Anterior cingulate cortex (tissue), 58 donors: ENCODE data around the gene ADH5.
"Not testable (repeated sequence)": the region's sequence is repeated elsewhere in the genome, so short reads cannot be mapped to it uniquely, and the experiment has no call there.

Source experiments
- DNase-seq, 58 donors: peaks; one replicate each; lab custom pipeline; 2025; lab: John Stamatoyannopoulos, UW

Gene ADH5

GRCh38 chr4:99038213-99038612 is 50.4 kb downstream of the ADH5 start:
- DNase-seq = no peak

DNA sequence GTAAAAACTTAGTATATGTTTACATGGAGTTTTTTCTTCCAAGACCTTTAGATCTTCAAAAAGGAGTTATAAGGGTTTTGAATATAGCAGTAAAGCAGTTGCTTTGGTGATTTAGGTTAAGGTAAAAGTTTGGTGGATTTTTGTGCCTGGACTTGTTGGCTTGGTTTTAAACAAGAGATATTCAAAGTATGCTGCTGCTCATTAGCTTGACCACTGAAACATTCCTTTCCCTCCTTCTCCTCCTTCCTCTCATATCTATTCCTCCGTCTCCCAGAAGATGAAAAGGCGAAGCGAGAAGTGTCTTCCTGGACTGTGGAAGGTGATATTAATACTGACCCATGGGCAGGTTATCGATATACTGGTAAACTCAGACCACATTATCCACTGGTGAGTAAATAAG is 54.6 kb downstream of the ADH5 start:
- no peak for DNase-seq

GRCh38 chr4:99029852-99030251 is 58.7 kb downstream of the ADH5 start:
- DNase-seq = no peak

DNA sequence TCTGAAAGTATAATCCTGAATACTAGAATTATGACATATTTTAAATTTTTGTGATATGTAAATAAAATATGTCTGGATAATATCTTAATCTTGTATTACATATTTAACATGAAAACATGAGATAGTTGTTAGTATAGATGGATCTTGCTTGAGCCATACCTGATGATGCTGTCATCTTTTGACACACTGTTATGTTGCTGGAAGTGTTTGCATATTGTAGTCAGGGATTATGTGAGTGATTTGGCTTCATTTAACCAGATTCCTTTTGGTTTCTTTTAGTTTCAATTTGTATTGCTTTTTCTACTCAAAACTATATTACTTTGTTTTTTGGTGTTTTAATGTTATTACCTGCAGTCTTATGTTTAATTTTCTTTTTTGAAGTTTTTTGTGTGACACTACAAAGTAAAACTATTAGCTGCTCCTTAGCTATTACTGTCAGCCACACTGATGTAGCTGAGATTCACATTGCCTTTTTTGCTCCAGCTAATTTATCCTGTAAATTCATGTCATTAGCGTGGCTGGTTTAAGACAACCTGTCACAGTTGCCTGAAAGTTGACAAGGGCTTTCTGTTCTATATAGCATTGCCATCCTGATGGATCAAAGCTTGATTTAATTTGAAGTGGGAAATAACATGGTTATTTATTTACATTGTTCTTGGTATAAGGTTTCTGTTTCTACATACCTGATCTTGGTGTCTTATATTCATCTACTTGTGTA is 59.4 kb downstream of the ADH5 start:
- DNase-seq = no peak

GRCh38 chr4:99028187-99028586 is 60.4 kb downstream of the ADH5 start:
- no peak for DNase-seq

- no peak for DNase-seq
Observed at GRCh38 chr4:99027304-99027703, 61.3 kb downstream of the ADH5 start.

GRCh38 chr4:99025506-99025905 is 63.1 kb downstream of the ADH5 start:
- no peak for DNase-seq

- DNase-seq = no peak
Observed at GRCh38 chr4:99024481-99025275, 63.9 kb downstream of the ADH5 start.

GRCh38 chr4:99023800-99024251 is 64.8 kb downstream of the ADH5 start:
- not testable (repeated sequence) for DNase-seq

GRCh38 chr4:99022566-99022965 is 66.0 kb downstream of the ADH5 start:
- DNase-seq = no peak

- no peak for DNase-seq
Observed at GRCh38 chr4:99021386-99021785, 67.2 kb downstream of the ADH5 start.
